NCI-H524 treated with DMSO at 0.1 percent for 48 hours (cell line): ENCODE data around the gene PLXNA2.

Experiments used
- DNase-seq: peaks from one replicate; lab custom pipeline; 2025; lab: John Stamatoyannopoulos, UW

The PLXNA2 gene

GRCh38 chr1:208061632-208062031 is 182.6 kb downstream of the PLXNA2 start:
- no peak for DNase-seq

- DNase-seq, result no peak
Measured at GRCh38 chr1:208061118-208061517, 183.1 kb downstream of the PLXNA2 start.

GRCh38 chr1:208060215-208060869 is 183.8 kb downstream of the PLXNA2 start:
- DNase-seq, result no peak

GRCh38 chr1:208059409-208060001 is 184.7 kb downstream of the PLXNA2 start:
- DNase-seq, result no peak

- DNase-seq, result no peak
Measured at GRCh38 chr1:208058756-208059155, 185.4 kb downstream of the PLXNA2 start.

GRCh38 chr1:208058267-208058666 is 185.9 kb downstream of the PLXNA2 start:
- DNase-seq, result no peak

GRCh38 chr1:208057056-208057455 is 187.1 kb downstream of the PLXNA2 start:
- no peak for DNase-seq

GRCh38 chr1:208055535-208055934 is 188.6 kb downstream of the PLXNA2 start:
- no peak for DNase-seq

- DNase-seq, result no peak
Measured at GRCh38 chr1:208054911-208055379, 189.2 kb downstream of the PLXNA2 start.

GRCh38 chr1:208054485-208054884 is 189.7 kb downstream of the PLXNA2 start:
- DNase-seq, result no peak

- no peak for DNase-seq
Measured at GRCh38 chr1:208053661-208054060, 190.5 kb downstream of the PLXNA2 start.

- no peak for DNase-seq
Measured at GRCh38 chr1:208052926-208053407, 191.2 kb downstream of the PLXNA2 start.

- no peak for DNase-seq
Measured at GRCh38 chr1:208052135-208052534, 192.0 kb downstream of the PLXNA2 start.

GRCh38 chr1:208051651-208052050 is 192.5 kb downstream of the PLXNA2 start:
- no peak for DNase-seq

- no peak for DNase-seq
Measured at GRCh38 chr1:208048904-208049303, 195.3 kb downstream of the PLXNA2 start.

- DNase-seq, result no peak
Measured at GRCh38 chr1:208047975-208048374, 196.2 kb downstream of the PLXNA2 start.

- no peak for DNase-seq
Measured at GRCh38 chr1:208047476-208047934, 196.7 kb downstream of the PLXNA2 start.

- DNase-seq, result no peak
Measured at GRCh38 chr1:208045463-208046260, 198.5 kb downstream of the PLXNA2 start.

- DNase-seq, result no peak
Measured at GRCh38 chr1:208044589-208045462, 199.4 kb downstream of the PLXNA2 start.

GRCh38 chr1:208043691-208044181 is 200.4 kb downstream of the PLXNA2 start:
- no peak for DNase-seq

- no peak for DNase-seq
Measured at GRCh38 chr1:208042868-208043267, 201.3 kb downstream of the PLXNA2 start.
